Gastrocnemius medialis (tissue), 4 donors: ENCODE results near the gene LAMA3.

Experiments used
- CTCF ChIP-seq, 5 experiments: fragments of 450-650 bp in 3 of 5; fragments of 200-600 bp in 2 of 5; sonication (generic) in 2 of 5; IDR thresholded peaks in 4 of 5; conservative IDR thresholded peaks in 1 of 5; 1 replicate in 4 of 5; 2 replicates in 1 of 5; pipeline ENCODE4 v1.5.1; 2016 to 2019; ENCODE audit warnings: antibody characterized with exemption in 5 of 5, mild to moderate bottlenecking in 3 of 5, moderate library complexity in 3 of 5
- POLR2A ChIP-seq, 2 donors: fragments of 450-650 bp; IDR thresholded peaks; one replicate each; pipeline ENCODE4 v1.6.1; 2017; ENCODE audit warnings: antibody characterized with exemption in 2 of 2, mild to moderate bottlenecking in 2 of 2, moderate library complexity in 2 of 2

GRCh38 chr18:23998018-23998417 is 308.8 kb downstream of the LAMA3 start:
- no peak for TF ChIP-seq CTCF (IDR thresholded peaks at IDR 0.05 in 4 of 5, conservative IDR thresholded peaks at IDR 0.05 in 1 of 5)
- no peak for TF ChIP-seq POLR2A (IDR thresholded peaks at IDR 0.05)
